HEK293 (cell line): ENCODE results near the gene MYO7A.

ENCODE experiments used
- CTCF ChIA-PET: fragments of 350-600 bp; formaldehyde crosslinking; extraction: SDS; loops from one replicate; lab custom pipeline; 2021; ENCODE audit warnings: antibody characterized with exemption; lab: Yijun Ruan, JAX
- POLR2A ChIA-PET: fragments of 300-600 bp; formaldehyde crosslinking; extraction: SDS; loops from one replicate; lab custom pipeline; 2020; ENCODE audit warnings: antibody characterized with exemption, inconsistent platforms; lab: Yijun Ruan, JAX
- H3K27ac ChIP-seq: fragments of 200-500 bp; sonication (Bioruptor generic); 2 replicates; pipeline ENCODE4 v1.5.1; 2014; ENCODE audit warnings: low read depth, low read length, control low read depth, inconsistent platforms; ENCODE audit errors: extremely low read depth
- H3K36me3 ChIP-seq, 2 experiments: fragments of 200-500 bp in 1 of 2; sonication (Bioruptor generic) in 1 of 2; 1 replicate in 1 of 2; 2 replicates in 1 of 2; pipeline ENCODE4 v1.5.1; 2014 to 2017; ENCODE audit warnings: inconsistent platforms in 2 of 2, low read length in 2 of 2; ENCODE audit not compliant: control insufficient read depth in 2 of 2, insufficient read depth in 1 of 2
- H3K4me1 ChIP-seq: fragments of 200-500 bp; sonication (Bioruptor generic); 2 replicates; pipeline ENCODE4 v1.5.1; 2014; ENCODE audit warnings: mild to moderate bottlenecking, low read length, inconsistent platforms; ENCODE audit not compliant: control insufficient read depth, insufficient read depth
- H3K4me3 ChIP-seq: 2 replicates; pipeline ENCODE4 v1.5.1; 2011; ENCODE audit warnings: low read depth, mild to moderate bottlenecking, control low read depth, low read length, moderate library complexity
- H3K9me3 ChIP-seq: fragments of 200-500 bp; sonication (Bioruptor generic); 2 replicates; pipeline ENCODE4 v1.5.1; 2014; ENCODE audit warnings: low read depth, low read length, inconsistent platforms; ENCODE audit not compliant: control insufficient read depth, insufficient read depth
- CTCF ChIP-seq: fragments of 450-650 bp; formaldehyde crosslinking; IDR thresholded peaks from 2 replicates; pipeline ENCODE4 v1.5.1; 2016; ENCODE audit warnings: missing biosample characterization, missing genetic modification characterization
- HIC1 ChIP-seq: fragments of 450-650 bp; formaldehyde crosslinking; IDR thresholded peaks from 2 replicates; pipeline ENCODE4 v1.5.1; 2016; ENCODE audit warnings: missing biosample characterization, missing genetic modification characterization
- KLF16 ChIP-seq: fragments of 450-650 bp; formaldehyde crosslinking; IDR thresholded peaks from 2 replicates; pipeline ENCODE4 v1.5.1; 2017; ENCODE audit warnings: missing biosample characterization, missing genetic modification characterization
- PATZ1 ChIP-seq: fragments of 450-650 bp; formaldehyde crosslinking; IDR thresholded peaks from 2 replicates; pipeline ENCODE4 v1.5.1; 2016; ENCODE audit warnings: missing biosample characterization, missing genetic modification characterization
- PRDM10 ChIP-seq: fragments of 450-650 bp; formaldehyde crosslinking; IDR thresholded peaks from 2 replicates; pipeline ENCODE4 v1.5.1; 2016; ENCODE audit warnings: missing biosample characterization, missing genetic modification characterization
- REST ChIP-seq: fragments of 450-650 bp; formaldehyde crosslinking; IDR thresholded peaks from 2 replicates; pipeline ENCODE4 v1.5.1; 2016; ENCODE audit warnings: missing biosample characterization, missing genetic modification characterization
- ZNF175 ChIP-seq: fragments of 450-650 bp; formaldehyde crosslinking; IDR thresholded peaks from 2 replicates; pipeline ENCODE4 v1.5.1; 2016; ENCODE audit warnings: missing biosample characterization, missing genetic modification characterization
- ZNF19 ChIP-seq: fragments of 450-650 bp; formaldehyde crosslinking; IDR thresholded peaks from 2 replicates; pipeline ENCODE4; 2016; ENCODE audit warnings: missing biosample characterization, missing genetic modification characterization, low read depth
- ZNF292 ChIP-seq: fragments of 450-650 bp; formaldehyde crosslinking; IDR thresholded peaks from 2 replicates; pipeline ENCODE4 v1.5.1; 2016; ENCODE audit warnings: low read depth, missing biosample characterization, missing genetic modification characterization, borderline replicate concordance
- ZNF362 ChIP-seq: fragments of 450-650 bp; formaldehyde crosslinking; IDR thresholded peaks from 2 replicates; pipeline ENCODE4 v1.5.1; 2016; ENCODE audit warnings: missing biosample characterization, missing genetic modification characterization
- ZNF473 ChIP-seq: fragments of 450-650 bp; formaldehyde crosslinking; IDR thresholded peaks from 2 replicates; pipeline ENCODE4 v1.5.1; 2017; ENCODE audit warnings: missing biosample characterization, missing genetic modification characterization
- ZNF510 ChIP-seq: fragments of 450-650 bp; formaldehyde crosslinking; IDR thresholded peaks from 2 replicates; pipeline ENCODE4 v1.5.1; 2018; ENCODE audit warnings: mild to moderate bottlenecking, missing genetic modification characterization, missing biosample characterization; ENCODE audit not compliant: insufficient replicate concordance
- ZNF580 ChIP-seq: fragments of 450-650 bp; formaldehyde crosslinking; IDR thresholded peaks from 2 replicates; pipeline ENCODE4 v1.5.1; 2016; ENCODE audit warnings: missing biosample characterization, missing genetic modification characterization
- ZNF600 ChIP-seq: fragments of 450-650 bp; formaldehyde crosslinking; IDR thresholded peaks from 2 replicates; pipeline ENCODE4 v1.5.1; 2016; ENCODE audit warnings: missing biosample characterization, missing genetic modification characterization
- ZNF626 ChIP-seq: fragments of 450-650 bp; sonication (Bioruptor Pico); formaldehyde crosslinking; IDR thresholded peaks from 2 replicates; pipeline ENCODE4 v1.5.1; 2018; ENCODE audit warnings: missing biosample characterization, missing genetic modification characterization, inconsistent platforms
- ZNF670 ChIP-seq: fragments of 450-650 bp; formaldehyde crosslinking; IDR thresholded peaks from 2 replicates; pipeline ENCODE4 v1.5.1; 2016; ENCODE audit warnings: missing biosample characterization, missing genetic modification characterization, low read depth

The MYO7A gene

GRCh38 chr11:77179681-77180080 is 51.6 kb downstream of the MYO7A start:
- H3K4me1 ChIP-seq: no peaks in the 10 kb centered on the region
- H3K9me3 ChIP-seq: no peaks in the 10 kb centered on the region
- no peak for TF ChIP-seq HIC1 (tag by site-specific recombination)
- CTCF ChIA-PET: interaction anchor here (0.6 to 1.1 kb wide), 2 partner anchors 52 to 1009 kb away, joined by 3 to 5 read pairs; partner anchors contain the start of genes KCTD21, MYO7A and USP35
- no peaks in the 10 kb centered on the region for H3K36me3 ChIP-seq
- H3K27ac ChIP-seq: no peak overlapping the region
- POLR2A ChIA-PET: no interaction called here
- H3K4me3 ChIP-seq: no peak overlapping the region

- ChIA-PET CTCF (interaction anchor here (0.7 to 1.1 kb wide), 2 partner anchors 53 to 73 kb away, joined by 3 to 5 read pairs; partner anchors contain the start of gene MYO7A), POLR2A (no interaction called here)
Measured at GRCh38 chr11:77180346-77180745, 52.3 kb downstream of the MYO7A start.

More at GRCh38 chr11:77180346-77180745, 52.3 kb downstream of the MYO7A start:
- Histone ChIP-seq H3K27ac (no peak overlapping the region), H3K4me1 (no peaks in the 10 kb centered on the region), H3K9me3 (no peaks in the 10 kb centered on the region), H3K36me3 (no peaks in the 10 kb centered on the region), H3K4me3 (no peak overlapping the region)
- TF ChIP-seq ZNF19 (tag by site-specific recombination) (no peak), ZNF175 (tag by site-specific recombination) (no peak), PRDM10 (tag by site-specific recombination) (no peak), ZNF510 (tag by site-specific recombination) (no peak), ZNF626 (tag by site-specific recombination) (no peak), ZNF292 (no peak), PATZ1 (tag by site-specific recombination) (no peak), REST (tag by site-specific recombination) (no peak), CTCF (tag by site-specific recombination) (no peak), ZNF600 (tag by site-specific recombination) (no peak), ZNF580 (no peak), ZNF473 (no peak), KLF16 (tag by site-specific recombination) (no peak), ZNF670 (tag by site-specific recombination) (no peak), ZNF362 (tag by site-specific recombination) (no peak)
